ENCODE measurements around the gene DOCK11. TPM values are rescaled to one million over a fixed set of nuclear protein-coding genes. Genes with fewer than 3 reads are reported as not detected.

The DOCK11 gene
- total and polyA plus RNA-seq, 2 donors (not counting 3 experiments of a cell fraction or from before 2014, with no cell fraction given): 0.37 to 0.86 TPM

DNA sequence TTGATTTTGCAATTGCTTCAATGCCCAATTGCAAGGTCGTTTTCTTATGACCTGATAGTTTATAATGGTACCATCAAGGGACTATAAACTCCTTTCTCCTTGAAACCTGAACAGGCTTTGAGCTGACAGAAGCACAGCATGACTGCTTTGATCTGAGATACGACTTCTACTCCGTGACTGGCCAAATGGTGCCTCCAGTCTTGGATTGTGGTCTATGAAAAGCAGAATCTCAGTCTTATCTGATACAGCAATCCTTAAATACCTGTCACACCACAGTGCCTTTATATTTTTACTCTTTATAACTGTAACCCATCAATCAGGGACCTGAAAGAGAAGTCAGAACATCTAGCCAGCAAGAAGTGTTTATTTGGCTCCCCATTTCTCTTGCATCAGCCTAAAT lies 93.1 kb downstream of the DOCK11 start:
- H3K36me3 ChIP-seq (ENCODE audit: control insufficient read depth in 2 of 2, extremely low read depth in 1 of 2, insufficient read depth in 2 of 2, low read length in 2 of 2): no peaks in the 10 kb centered on the region

More for the DNA sequence above, 93.1 kb downstream of the DOCK11 start:
- H2AFZ ChIP-seq (ENCODE audit: low read depth, low read length): no peak overlapping the region
- no peak overlapping the region for H3K27ac ChIP-seq (ENCODE audit: insufficient read depth, low read depth, low read length)
- H3K4me2 ChIP-seq (ENCODE audit: insufficient read depth, low read length): no peak overlapping the region
- FAIRE-seq (no peak), DNase-seq (ENCODE audit: low read depth, low spot score) (no peak)
- no peaks in the 10 kb centered on the region for H3K9me3 ChIP-seq (replicated peaks; ENCODE audit: control insufficient read depth, insufficient read depth, low read length)
- no peaks in the 10 kb centered on the region for H4K20me1 ChIP-seq (replicated peaks; ENCODE audit: control insufficient read depth, extremely low read depth, insufficient read depth, low read length)
- H3K79me2 ChIP-seq (ENCODE audit: control insufficient read depth, insufficient read depth, low read length): no peaks in the 10 kb centered on the region
- H3K27me3 ChIP-seq (ENCODE audit: control insufficient read depth in 2 of 2, insufficient read depth in 2 of 2, low read length in 2 of 2): no peaks in the 10 kb centered on the region
- ChIA-PET CTCF (no interaction called here), POLR2A (no interaction called here)
- no TSS peak for BruUV-seq (replicated peaks)
- intact Hi-C loops (cut with micrococcal nuclease): no loop called here
- H3K4me3 ChIP-seq (replicated peaks in 1 of 3; ENCODE audit: insufficient read depth in 1 of 3, low read depth in 1 of 3, low read length in 3 of 3): no peak overlapping the region
- no peaks in the 10 kb centered on the region for H3K9me1 ChIP-seq (replicated peaks; ENCODE audit: control insufficient read depth, extremely low read depth, insufficient read depth, low read length)
- H3K9ac ChIP-seq (replicated peaks; ENCODE audit: extremely low read depth, insufficient read depth, low read length): no peak overlapping the region
- dilution Hi-C loops (cut with MboI; ENCODE audit: extremely low pct_ligation_motif_present, low sequenced_read_pairs): no loop called here
- no peaks in the 10 kb centered on the region for H3K4me1 ChIP-seq (ENCODE audit: control insufficient read depth, extremely low read depth, insufficient read depth, low read length)
- TF ChIP-seq MYC (IDR thresholded peaks at IDR 0.05; ENCODE audit: low read depth, low read length) (no peak), POLR2A (IDR thresholded peaks at IDR 0.05; ENCODE audit: low read depth, low read length) (no peak), GATA2 (IDR thresholded peaks at IDR 0.05; ENCODE audit: insufficient read depth, insufficient read length, low read depth, low read length) (no peak), POLR2AphosphoS5 (IDR thresholded peaks at IDR 0.05; ENCODE audit: insufficient read depth, low read depth, low read length) (no peak), EZH2 (IDR thresholded peaks at IDR 0.05; ENCODE audit: borderline replicate concordance, low read depth, low read length, severe bottlenecking) (no peak), FOS (IDR thresholded peaks at IDR 0.05; ENCODE audit: borderline replicate concordance, insufficient read depth, low read length) (no peak), JUN (IDR thresholded peaks at IDR 0.05; ENCODE audit: borderline replicate concordance, insufficient read depth, insufficient read length, low read depth) (no peak)
- TF ChIP-seq, protein P1, sequence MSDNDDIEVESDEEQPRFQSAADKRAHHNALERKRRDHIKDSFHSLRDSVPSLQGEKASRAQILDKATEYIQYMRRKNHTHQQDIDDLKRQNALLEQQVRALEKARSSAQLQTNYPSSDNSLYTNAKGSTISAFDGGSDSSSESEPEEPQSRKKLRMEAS (IDR thresholded peaks at IDR 0.05; ENCODE audit: insufficient read depth, insufficient read length): no peak
- TF ChIP-seq, protein P2, sequence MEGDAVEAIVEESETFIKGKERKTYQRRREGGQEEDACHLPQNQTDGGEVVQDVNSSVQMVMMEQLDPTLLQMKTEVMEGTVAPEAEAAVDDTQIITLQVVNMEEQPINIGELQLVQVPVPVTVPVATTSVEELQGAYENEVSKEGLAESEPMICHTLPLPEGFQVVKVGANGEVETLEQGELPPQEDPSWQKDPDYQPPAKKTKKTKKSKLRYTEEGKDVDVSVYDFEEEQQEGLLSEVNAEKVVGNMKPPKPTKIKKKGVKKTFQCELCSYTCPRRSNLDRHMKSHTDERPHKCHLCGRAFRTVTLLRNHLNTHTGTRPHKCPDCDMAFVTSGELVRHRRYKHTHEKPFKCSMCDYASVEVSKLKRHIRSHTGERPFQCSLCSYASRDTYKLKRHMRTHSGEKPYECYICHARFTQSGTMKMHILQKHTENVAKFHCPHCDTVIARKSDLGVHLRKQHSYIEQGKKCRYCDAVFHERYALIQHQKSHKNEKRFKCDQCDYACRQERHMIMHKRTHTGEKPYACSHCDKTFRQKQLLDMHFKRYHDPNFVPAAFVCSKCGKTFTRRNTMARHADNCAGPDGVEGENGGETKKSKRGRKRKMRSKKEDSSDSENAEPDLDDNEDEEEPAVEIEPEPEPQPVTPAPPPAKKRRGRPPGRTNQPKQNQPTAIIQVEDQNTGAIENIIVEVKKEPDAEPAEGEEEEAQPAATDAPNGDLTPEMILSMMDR (IDR thresholded peaks at IDR 0.05; ENCODE audit: extremely low read depth in 1 of 2, insufficient read depth in 1 of 2, low read depth in 1 of 2, low read length in 2 of 2): no peak
